Mucosa of descending colon (tissue), 3 donors: ENCODE measurements around the gene TUFM. TPM values are rescaled to one million over a fixed set of nuclear protein-coding genes. Genes with fewer than 3 reads are reported as not detected.
"Not testable (repeated sequence)": the region's sequence is repeated elsewhere in the genome, so short reads cannot be mapped to it uniquely, and the experiment has no call there.

Experiments
- ATAC-seq: fragments of 200-7000 bp; cut with Tn5 transposase; one replicate; pipeline ENCODE4 v1.9.1; 2020; ENCODE audit warnings: mild to moderate bottlenecking, moderate library complexity
- DNase-seq, 3 donors: peaks; one replicate each; pipeline ENCODE4 v3.0.0-alpha.2; 2020
- H3K36me3 ChIP-seq: fragments of 200-600 bp; one replicate; pipeline ENCODE4 v1.8.0; 2021; ENCODE audit warnings: low read depth, mild to moderate bottlenecking
- H3K4me1 ChIP-seq: fragments of 200-600 bp; one replicate; pipeline ENCODE4 v1.8.0; 2021; ENCODE audit warnings: low read depth, mild to moderate bottlenecking
- H3K4me3 ChIP-seq: fragments of 200-600 bp; one replicate; pipeline ENCODE4 v1.8.0; 2021; ENCODE audit warnings: mild to moderate bottlenecking
- H3K9me3 ChIP-seq: fragments of 200-600 bp; one replicate; pipeline ENCODE4 v1.8.0; 2021; ENCODE audit warnings: mild to moderate bottlenecking
- intact Hi-C, 2 donors: fragments of 100-400 bp; cut with DNase I in 1 of 2; cut with micrococcal nuclease in 1 of 2; formaldehyde crosslinking; loops; one replicate each; pipeline versions ENCODE4 v1.11.0 to v1.11.1; 2022; cut with DNase I, micrococcal nuclease
- microRNA-seq: library from miRNA; unstranded; fragments of <30 nt; microRNA quantifications from one replicate; pipeline ENCODE4, GENCODE V29; 2019
- total RNA-seq, 3 donors: library from RNA; stranded (reverse); fragmentation: NEBNext Ultra II Directional in 2 of 3; extraction: Animal tissue kit (Norgen Biotek cat#: 25700) in 2 of 3; gene quantifications; one replicate each; pipeline versions ENCODE4 v1.2.1 to v1.2.4, GENCODE V29; 2021 to 2023
- TF ChIP-seq, protein P1 (sequence below): fragments of 200-600 bp; IDR thresholded peaks from one replicate; pipeline ENCODE4 v1.8.0; 2022; ENCODE audit warnings: antibody characterized with exemption, mild to moderate bottlenecking
- donor health status: DM: no; HTN: no; CAD: no; lungs with moderate emphysema.
- donor health status: DM: no; HTN: no; CAD: no.
- donor health status: DM: no; HTN: yes; CAD: no.

TUFM gene
- total RNA-seq, 3 donors from 2014 or later = 182 to 248 (median 220) TPM

DNA sequence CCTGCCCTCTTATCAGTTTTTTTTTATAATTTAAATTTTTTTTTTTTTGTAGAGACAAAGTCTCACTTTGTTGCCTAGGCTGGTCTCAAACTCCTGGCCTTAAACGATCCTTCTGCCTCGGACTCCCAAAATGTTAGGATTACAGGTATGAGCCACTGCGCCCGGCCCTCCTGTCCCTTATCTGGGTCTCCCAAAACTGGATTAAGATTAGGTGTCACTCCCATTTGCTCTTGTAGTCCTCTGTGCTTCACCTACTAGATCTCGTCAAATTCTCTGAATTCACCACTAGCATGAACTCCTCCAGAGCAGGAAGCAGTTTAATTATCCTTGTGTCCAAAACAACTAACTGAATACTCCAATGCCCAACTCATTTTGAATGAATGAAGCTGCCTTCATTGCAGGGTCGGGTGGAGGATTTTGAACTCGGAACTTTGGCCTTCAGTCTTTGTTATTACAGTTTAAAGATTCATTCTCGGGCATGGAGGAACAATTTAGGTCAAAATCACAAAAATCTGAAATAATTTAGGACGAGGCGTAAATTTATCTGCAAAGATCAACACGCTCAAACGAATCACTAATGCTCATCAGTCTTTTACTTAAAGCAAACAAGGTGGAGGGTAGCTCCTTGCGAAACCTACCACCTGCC lies 24.2 kb downstream of the TUFM start:
- intact Hi-C loops = no loop called here
- no peak for ATAC-seq
- no peaks in the 10 kb centered on the region for H3K36me3 ChIP-seq

DNA sequence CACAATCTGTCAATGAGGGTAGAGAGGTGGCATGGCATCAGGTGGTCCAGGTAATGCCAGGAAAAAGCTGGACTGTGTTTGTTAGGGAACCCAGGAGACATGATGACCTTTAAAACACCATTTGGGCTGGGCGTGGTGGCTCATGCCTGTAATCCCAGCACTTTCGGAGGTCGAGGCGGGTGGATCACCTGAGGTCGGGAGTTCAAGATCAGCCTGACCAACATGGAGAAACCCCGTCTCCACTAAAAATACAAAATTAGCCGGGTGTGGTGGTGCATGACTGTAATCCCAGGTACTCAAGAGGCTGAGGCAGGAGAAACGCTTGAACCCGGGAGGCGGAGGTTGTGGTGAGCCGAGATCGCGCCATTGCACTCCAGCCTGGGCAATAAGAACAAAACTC lies 25.6 kb downstream of the TUFM start:
- H3K9me3 ChIP-seq, H3K36me3 ChIP-seq, ATAC-seq, DNase-seq, intact Hi-C loops, H3K4me3 ChIP-seq: not testable (repeated sequence)
- peaks cover 23% of the 10 kb centered on the region for H3K4me1 ChIP-seq

More for the DNA sequence above, 24.2 kb downstream of the TUFM start:
- H3K4me3 ChIP-seq = peak overlapping the region; percentile 2
- H3K9me3 ChIP-seq = no peaks in the 10 kb centered on the region
- H3K4me1 ChIP-seq = peaks cover 23% of the 10 kb centered on the region
- TF ChIP-seq, protein P1, sequence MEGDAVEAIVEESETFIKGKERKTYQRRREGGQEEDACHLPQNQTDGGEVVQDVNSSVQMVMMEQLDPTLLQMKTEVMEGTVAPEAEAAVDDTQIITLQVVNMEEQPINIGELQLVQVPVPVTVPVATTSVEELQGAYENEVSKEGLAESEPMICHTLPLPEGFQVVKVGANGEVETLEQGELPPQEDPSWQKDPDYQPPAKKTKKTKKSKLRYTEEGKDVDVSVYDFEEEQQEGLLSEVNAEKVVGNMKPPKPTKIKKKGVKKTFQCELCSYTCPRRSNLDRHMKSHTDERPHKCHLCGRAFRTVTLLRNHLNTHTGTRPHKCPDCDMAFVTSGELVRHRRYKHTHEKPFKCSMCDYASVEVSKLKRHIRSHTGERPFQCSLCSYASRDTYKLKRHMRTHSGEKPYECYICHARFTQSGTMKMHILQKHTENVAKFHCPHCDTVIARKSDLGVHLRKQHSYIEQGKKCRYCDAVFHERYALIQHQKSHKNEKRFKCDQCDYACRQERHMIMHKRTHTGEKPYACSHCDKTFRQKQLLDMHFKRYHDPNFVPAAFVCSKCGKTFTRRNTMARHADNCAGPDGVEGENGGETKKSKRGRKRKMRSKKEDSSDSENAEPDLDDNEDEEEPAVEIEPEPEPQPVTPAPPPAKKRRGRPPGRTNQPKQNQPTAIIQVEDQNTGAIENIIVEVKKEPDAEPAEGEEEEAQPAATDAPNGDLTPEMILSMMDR = no peak
- DNase-seq = no peak

DNA sequence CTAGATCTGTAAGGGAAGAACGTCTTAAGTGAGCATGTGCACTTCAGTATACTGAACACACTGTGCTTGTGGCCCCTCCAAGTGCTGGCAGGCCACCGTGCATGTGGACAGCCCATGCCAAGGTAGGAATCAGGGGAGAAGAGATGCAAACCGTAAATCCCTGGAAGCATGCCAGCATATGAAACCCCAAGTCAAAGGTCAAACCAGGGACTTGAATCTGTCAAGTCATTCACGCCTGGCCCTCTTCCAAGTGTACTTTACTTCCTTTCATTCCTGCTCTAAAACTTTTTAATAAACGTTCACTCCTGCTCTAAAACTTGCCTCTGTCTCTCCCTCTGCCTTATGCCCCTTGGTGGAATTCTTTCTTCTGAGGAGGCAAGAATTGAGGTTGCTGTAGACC lies 26.1 kb downstream of the TUFM start:
- ATAC-seq = no peak
- intact Hi-C loops = no loop called here
- Histone ChIP-seq H3K36me3 (no peaks in the 10 kb centered on the region), H3K4me3 (no peak overlapping the region), H3K4me1 (peaks cover 19% of the 10 kb centered on the region), H3K9me3 (no peaks in the 10 kb centered on the region)
- TF ChIP-seq, protein P1 = no peak
- DNase-seq = peak in 1 of 3 donors; percentile 68

DNA sequence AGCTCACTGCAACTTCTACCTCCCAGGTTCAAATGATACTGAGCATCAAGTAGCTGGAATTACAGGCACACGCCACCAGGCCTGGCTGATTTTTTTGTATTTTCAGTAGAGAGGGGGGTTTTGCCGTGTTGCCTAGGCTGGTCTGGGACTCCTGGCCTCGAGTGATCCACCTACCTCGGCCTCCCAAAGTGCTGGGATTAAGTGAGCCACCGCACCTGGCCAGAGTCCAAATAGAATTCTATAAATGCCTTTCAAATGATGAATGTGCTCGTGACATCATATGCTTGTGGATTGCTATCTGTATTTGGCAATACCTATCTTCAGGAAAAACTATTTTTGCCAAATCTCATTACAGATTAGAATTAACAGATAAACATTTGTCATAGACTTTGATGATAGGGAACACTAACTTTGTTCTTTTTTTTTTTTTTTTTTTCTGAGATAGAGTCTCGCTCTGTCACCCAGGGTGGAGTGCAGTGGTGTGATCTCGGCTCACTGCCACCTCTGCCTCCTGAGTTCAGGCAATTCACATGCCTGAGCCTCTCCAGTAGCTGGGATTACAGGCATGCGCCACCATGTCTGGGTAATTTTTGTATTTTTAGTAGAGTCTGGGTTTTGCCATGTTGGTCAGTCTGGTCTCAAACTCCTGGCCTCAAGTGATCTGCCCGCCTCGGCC lies 38.6 kb downstream of the TUFM start:
- H3K4me1 ChIP-seq, H3K9me3 ChIP-seq, H3K36me3 ChIP-seq, H3K4me3 ChIP-seq, intact Hi-C loops, DNase-seq: not testable (repeated sequence)
- ATAC-seq = peak; percentile 56

DNA sequence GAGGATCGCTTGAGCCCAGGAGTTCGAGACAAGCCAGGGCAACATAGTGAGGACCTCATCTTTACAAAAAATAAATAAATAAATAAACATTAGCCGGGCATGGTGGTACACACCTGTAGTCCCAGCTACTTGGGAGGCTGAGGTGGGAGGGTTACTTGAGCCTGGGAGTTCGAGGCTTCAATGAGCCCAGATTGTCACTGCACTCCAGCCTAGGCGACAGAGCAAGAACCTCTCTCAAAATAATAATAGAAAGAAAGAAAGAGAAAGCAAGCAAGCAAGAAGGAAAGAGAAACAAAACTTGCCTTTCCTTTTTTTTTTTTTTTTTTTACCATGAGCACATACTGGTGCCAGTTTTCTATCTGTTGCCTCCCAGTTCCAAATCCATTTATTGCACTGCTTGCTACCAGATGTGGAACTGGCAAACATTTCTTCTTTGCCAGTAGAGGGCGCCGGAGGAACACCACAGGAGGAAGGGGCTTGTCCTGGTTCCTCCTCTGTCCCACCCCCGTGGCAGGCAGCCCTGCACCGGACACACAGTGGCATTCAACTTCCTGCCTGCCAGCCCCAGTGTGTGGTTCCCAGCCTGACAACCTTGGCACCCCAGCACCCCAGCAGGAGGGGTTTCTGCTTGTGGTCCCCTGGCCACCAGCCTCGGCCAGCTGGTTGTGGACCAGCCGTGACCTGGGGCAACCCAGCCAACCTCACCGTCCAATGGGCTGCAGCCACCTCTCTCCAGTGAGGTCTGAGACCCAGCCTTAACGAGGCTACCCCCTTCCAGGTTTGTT lies 43.7 kb downstream of the TUFM start:
- H3K4me1 ChIP-seq, H3K4me3 ChIP-seq, intact Hi-C loops, H3K9me3 ChIP-seq, H3K36me3 ChIP-seq: not testable (repeated sequence)
- DNase-seq (peak in 2 of 3 donors; percentile 4 to 35), ATAC-seq (peak; percentile 98)

Small RNAs within 50 kb of the gene (microRNA-seq; reads per million reads assigned to microRNA genes)
- not detected for gene MIR4721

Other genes starting within 250 kb of the TUFM start
- gene SULT1A2, start 249.3 kb downstream of the TUFM start, total RNA-seq = 10 to 100 TPM; 17.2 to 46.8 (median 44.3) TPM
- gene SULT1A1, start 236.3 kb downstream of the TUFM start, total RNA-seq = 100 to 1,000 TPM in 2 of 3 donors, 10 to 100 TPM in 1; 52.4 to 254 (median 138) TPM
- 10 to 100 TPM in 1 of 3 donors, 1 to 10 TPM in 1, under 1 TPM in 1; 0.92 to 10.1 (median 1.2) TPM for gene NPIPB8, start 208.3 kb downstream of the TUFM start, total RNA-seq
- gene EIF3C, start 134.9 kb downstream of the TUFM start, total RNA-seq = 100 to 1,000 TPM; 298 to 526 (median 426) TPM
- 1 to 10 TPM; 4.1 to 6.4 (median 4.4) TPM for gene NPIPB9, start 94.6 kb downstream of the TUFM start, total RNA-seq
- 100 to 1,000 TPM; 102 to 108 (median 107) TPM for gene ATXN2L, start 23.3 kb downstream of the TUFM start, total RNA-seq
- gene SH2B1, start 17.5 kb upstream of the TUFM start, total RNA-seq = 100 to 1,000 TPM in 1 of 3 donors, 10 to 100 TPM in 2; 83.5 to 107 (median 89.7) TPM
- gene ATP2A1, start 32.1 kb upstream of the TUFM start, total RNA-seq = 1 to 10 TPM in 2 of 3 donors, under 1 TPM in 1; 0.96 to 1.7 (median 1.6) TPM
- gene RABEP2, start 78.9 kb upstream of the TUFM start, total RNA-seq = 10 to 100 TPM; 35.1 to 43.2 (median 35.7) TPM
- under 1 TPM; 0.29 to 0.65 (median 0.38) TPM for gene CD19, start 85.6 kb upstream of the TUFM start, total RNA-seq
- gene NFATC2IP, start 104.6 kb upstream of the TUFM start, total RNA-seq = 10 to 100 TPM; 45.0 to 57.9 (median 50.9) TPM
- gene SPNS1, start 128.4 kb upstream of the TUFM start, total RNA-seq = 10 to 100 TPM; 28.2 to 31.0 (median 30.3) TPM
- gene LAT, start 138.7 kb upstream of the TUFM start, total RNA-seq = 10 to 100 TPM in 2 of 3 donors, 1 to 10 TPM in 1; 8.5 to 13.0 (median 11.6) TPM